ENCODE results near the gene SIRPG.

- no peak for TF ChIP-seq CTCF (IDR thresholded peaks at IDR 0.05; ENCODE audit: insufficient read depth, low read length)
- TF ChIP-seq REST (IDR thresholded peaks at IDR 0.05; ENCODE audit: insufficient replicate concordance, low read depth) = no peak
- no peak for TF ChIP-seq POLR2AphosphoS5 (IDR thresholded peaks at IDR 0.05; ENCODE audit: low read depth)
These were observed 32.4 kb downstream of the SIRPG start for GRCh38 chr20:1625083-1625690.

Measured in HL-60 (cell line).